Fibroblast of mammary gland (primary cell): ENCODE measurements around the gene APOOL.
"Not testable (repeated sequence)": the region's sequence is repeated elsewhere in the genome, so short reads cannot be mapped to it uniquely, and the experiment has no call there.

ENCODE experiments used
- DNase-seq: peaks from one replicate; pipeline ENCODE4 v3.0.0-alpha.2; 2010; ENCODE audit warnings: low read depth
- H3K4me3 ChIP-seq: 2 replicates; pipeline ENCODE4 v1.5.1; 2011; ENCODE audit warnings: low read depth, mild to moderate bottlenecking, low read length, moderate library complexity; ENCODE audit not compliant: control insufficient read depth
- TF ChIP-seq, protein P1 (sequence below): conservative IDR thresholded peaks from 2 replicates; pipeline ENCODE4 v1.5.1; 2011; ENCODE audit warnings: low read depth, low read length, inconsistent platforms; ENCODE audit not compliant: control insufficient read depth, insufficient read depth

Gene APOOL

DNA sequence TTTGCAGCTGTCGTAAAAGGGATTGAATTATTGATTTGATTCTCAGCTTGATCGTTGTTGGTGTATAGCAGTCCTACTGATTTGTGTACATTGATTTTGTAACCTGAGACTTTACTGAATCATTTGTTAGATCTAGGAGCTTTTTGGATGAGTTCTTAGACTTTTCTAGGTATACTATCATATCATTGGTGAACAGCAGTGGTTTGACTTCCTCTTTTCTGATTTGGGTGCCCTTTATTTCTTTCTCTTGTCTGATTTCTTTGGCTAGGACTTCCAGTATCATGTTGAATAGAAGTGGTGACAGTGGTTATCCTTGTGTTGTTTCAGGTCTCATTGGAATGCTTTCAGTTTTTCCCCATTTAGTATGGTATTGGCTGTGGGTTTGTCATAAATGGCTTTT, 8.4 kb downstream of the APOOL start:
- TF ChIP-seq, protein P1, sequence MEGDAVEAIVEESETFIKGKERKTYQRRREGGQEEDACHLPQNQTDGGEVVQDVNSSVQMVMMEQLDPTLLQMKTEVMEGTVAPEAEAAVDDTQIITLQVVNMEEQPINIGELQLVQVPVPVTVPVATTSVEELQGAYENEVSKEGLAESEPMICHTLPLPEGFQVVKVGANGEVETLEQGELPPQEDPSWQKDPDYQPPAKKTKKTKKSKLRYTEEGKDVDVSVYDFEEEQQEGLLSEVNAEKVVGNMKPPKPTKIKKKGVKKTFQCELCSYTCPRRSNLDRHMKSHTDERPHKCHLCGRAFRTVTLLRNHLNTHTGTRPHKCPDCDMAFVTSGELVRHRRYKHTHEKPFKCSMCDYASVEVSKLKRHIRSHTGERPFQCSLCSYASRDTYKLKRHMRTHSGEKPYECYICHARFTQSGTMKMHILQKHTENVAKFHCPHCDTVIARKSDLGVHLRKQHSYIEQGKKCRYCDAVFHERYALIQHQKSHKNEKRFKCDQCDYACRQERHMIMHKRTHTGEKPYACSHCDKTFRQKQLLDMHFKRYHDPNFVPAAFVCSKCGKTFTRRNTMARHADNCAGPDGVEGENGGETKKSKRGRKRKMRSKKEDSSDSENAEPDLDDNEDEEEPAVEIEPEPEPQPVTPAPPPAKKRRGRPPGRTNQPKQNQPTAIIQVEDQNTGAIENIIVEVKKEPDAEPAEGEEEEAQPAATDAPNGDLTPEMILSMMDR: no peak
- H3K4me3 ChIP-seq: no peak overlapping the region
- DNase-seq: no peak

DNA sequence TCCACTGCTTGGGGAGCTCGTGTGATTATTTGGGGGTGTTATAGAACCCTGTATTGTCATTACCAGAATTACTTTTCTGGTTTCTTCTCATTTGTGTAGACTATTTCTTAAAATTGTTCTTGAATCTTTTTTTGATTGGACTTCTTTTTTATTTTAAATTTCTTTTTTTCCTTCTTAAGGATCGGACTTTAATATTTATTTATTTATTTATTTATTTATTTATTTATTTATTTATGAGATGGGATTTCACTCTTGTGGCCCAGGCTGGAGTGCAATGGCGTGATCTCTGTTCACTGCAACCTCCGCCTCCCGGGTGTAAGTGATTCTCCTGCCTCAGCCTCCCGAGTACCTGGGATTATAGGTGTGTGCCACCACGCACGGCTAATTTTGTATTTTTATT, 11.7 kb downstream of the APOOL start:
- not testable (repeated sequence) for H3K4me3 ChIP-seq, DNase-seq

DNA sequence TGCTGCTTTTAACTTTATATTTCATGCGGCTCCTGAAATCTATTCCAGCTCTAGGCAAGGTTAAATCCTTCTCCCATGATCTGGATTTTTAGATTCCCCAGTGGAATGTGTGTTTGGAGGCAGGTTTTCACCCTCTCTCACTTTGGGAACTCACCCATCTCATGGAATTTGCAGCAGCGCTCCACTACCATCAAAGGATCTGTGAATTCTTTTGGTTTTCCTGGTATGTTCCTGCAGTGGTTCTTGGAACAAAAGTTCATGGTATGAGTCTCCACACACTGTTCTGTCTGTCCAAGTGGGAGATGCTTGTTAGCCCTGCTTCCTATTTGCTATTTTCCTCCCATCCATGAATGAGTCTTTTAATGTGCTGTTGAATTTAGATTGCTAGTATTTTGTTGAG, 14.0 kb downstream of the APOOL start:
- H3K4me3 ChIP-seq: no peak overlapping the region
- peak; percentile 35 for DNase-seq
- TF ChIP-seq, protein P1: no peak

DNA sequence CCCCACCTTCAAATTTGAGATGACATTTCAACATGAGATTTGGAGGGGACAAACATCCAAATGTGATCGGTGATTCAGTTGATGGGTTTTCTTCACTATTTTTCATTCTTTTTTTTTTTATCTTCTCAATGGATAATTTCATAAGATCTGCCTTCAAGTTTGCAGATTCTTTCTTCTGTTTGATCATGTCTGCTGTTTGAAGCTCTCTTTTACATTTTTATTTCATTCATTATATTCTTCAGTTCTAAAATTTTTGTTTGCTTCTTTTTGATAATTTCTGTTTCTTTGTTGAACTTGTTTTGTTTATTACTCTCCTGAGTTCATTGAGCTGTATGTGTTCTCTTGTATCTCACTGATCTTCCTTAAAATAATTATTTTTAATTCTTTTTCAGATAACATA, 14.8 kb downstream of the APOOL start:
- TF ChIP-seq, protein P1: no peak
- no peak for DNase-seq
- no peak overlapping the region for H3K4me3 ChIP-seq

DNA sequence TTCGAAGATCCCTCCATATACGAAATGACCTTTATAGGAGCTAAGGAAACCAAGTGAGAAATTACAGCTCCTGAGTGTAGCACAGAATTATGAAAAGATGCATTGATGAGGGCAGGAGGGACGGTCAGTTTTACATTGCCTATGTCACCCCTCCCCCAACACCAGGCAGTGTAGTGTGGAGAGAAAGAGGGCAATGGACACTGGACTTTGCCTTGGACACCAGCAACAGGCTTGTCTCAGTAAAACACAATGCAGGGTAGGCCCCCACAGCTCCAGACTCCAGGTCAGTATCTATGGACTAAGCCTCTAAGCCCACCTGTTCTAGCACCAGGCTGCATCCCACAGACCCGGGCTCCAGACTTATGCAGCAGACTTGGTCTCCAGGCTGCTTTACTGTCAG, 16.5 kb downstream of the APOOL start:
- no peak for DNase-seq
- TF ChIP-seq, protein P1: no peak

DNA sequence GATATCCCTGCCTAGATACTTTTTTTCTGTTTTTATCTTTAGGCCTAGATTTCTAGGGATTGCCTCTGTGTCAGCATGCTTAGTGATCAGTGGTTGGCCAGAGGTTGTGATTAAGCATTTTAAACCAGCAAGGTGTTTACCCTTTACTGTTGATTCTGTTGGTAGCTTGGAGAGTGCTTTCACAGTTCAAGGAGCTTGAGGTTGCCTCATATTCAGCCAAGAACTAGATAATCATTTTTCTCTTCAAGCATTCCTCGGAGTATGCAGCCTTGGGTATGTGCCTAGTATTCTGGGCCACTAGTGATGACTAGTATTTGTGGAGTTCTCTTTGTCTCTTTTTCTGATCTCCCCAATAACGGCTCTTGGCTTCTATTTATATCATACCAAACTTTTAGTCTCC, 20.4 kb downstream of the APOOL start:
- TF ChIP-seq, protein P1: no peak
- DNase-seq: peak; percentile 35
- H3K4me3 ChIP-seq: no peak overlapping the region

More for the DNA sequence above, 16.5 kb downstream of the APOOL start:
- H3K4me3 ChIP-seq: no peak overlapping the region

DNA sequence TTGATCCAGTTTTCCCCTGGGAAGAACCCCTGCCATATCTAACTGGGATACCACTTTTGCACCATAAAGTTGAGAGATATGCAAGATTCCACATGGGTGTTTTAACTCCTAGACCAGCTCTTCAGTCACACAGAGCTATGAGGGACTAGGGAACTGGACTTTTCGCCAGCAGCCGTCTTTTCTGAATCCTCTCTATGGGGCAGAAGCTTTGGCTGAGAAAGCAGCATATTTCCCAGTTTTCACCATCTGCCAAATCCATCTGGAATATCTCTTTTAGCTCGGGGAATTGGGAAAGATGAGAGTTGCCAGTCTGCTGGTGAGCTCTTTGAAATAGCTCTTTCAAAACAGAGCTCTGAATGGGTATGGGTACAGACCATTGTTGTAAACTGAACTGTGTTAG, 20.9 kb downstream of the APOOL start:
- H3K4me3 ChIP-seq: no peak overlapping the region
- TF ChIP-seq, protein P1: no peak
- no peak for DNase-seq

DNA sequence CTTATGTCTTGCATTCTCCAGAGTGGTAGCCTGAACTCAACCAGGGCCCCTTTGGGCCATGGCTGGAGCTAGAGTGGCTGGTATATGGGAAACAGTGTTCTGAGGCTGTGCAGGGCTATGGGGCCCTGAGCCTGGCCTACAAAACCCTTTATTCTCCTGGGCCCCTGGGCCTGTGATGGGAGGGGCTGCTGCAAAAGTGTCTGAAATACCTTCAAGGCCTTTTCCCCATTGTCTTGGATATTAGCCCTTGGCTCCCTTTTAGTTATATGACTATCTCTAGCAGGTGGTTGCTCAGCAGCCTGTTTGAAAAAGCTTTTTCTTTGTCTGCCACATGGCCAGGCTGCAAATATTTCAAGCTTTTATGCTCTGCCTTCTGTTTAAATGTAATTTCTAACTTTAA, 22.5 kb downstream of the APOOL start:
- no peak for DNase-seq
- no peak overlapping the region for H3K4me3 ChIP-seq
- TF ChIP-seq, protein P1: no peak
